NCI-H1105 treated with DMSO at 0.1 percent for 48 hours (cell line): ENCODE results near the gene C21orf58.

ENCODE experiments used
- DNase-seq: peaks from one replicate; lab custom pipeline; 2025; lab: John Stamatoyannopoulos, UW

The C21orf58 gene

DNA sequence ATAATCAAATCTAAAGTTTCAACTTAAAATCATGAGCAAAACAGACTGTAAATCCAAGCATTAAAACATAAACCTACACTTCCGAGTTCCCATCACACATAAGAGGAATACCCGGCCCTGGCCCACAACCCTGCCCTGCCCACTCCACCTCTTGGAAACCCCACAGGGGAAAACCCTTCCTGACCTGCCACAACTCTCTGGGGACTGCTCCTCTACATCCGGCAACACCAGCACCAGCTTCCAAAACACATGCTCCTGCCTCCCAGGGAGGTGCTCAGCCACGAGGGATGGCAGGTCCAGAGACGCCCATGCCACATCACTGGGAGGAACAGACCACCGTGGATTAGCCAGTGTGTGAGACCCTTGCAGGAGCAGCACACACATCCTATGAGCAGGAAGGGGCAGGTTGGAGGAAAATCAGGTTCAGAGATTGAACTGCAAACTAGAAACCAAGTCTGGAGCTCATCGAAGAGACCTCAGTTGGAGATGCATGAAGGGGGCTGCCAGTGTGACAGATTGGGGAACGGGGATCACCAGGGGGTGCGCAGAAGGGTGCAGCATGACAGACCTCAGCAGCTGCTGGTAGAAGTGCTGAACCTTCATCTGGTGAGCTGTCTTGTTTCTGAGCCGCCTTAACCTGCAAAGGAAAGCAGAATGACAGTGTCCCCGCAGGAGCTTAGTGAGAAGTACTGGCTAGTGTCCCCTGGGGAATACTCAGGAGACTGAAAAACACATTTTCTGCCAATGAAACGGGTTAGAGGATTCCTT, 69.3 kb downstream of the C21orf58 start:
- DNase-seq, result no peak

DNA sequence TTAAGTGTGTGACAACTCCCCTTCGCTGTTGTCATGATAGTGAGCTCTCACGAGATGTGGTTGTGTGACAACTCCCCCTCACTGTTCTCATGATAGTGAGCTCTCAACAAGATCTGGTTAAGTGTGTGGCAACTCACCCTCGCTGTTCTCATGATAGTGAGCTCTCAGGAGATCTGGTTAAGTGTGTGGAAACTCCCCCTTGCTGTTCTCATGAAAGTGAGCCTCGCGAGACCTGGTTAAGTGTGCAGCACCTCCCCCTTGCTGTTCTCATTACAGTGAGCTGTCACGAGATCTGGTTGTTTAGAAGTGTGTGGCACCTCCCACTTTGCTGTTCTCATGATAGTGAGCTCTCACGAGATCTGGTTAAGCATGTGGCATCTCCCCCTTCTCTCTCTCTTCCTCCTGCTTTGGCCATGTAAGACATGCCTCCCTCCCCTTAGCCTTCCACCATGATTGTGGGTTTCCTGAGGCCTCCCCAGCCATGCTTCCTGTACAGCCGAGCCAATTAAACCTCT, 70.0 kb downstream of the C21orf58 start:
- DNase-seq, result no peak

DNA sequence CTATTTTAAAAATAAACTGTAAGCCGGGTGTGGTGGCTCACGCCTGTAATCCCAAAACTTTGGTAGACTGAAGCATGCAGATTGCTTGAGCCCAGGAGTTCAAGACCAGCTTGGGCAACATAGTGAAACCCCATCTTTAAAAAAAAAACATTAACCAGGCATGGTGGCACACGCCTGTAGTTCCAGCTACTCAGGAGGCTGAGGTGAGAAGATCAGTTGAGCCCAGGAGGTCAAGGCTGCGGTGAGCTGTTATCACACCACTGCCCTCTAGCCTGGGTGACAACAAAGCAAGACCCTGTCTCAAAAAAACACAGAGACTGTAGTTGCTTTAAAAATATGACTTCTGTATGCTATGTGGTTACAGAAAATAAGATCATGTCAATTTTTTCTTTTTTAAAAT, 70.8 kb downstream of the C21orf58 start:
- DNase-seq, result no peak
